GM18520 (cell line): ENCODE data around the gene IFI44.

Experiments used
- ATAC-seq: cut with Tn5 transposase; IDR thresholded peaks from one replicate; pipeline ENCODE4 v1.9.1; 2021; ENCODE audit not compliant: unreplicated experiment

IFI44 gene

GRCh38 chr1:78699813-78700212, 50.2 kb downstream of the IFI44 start:
- ATAC-seq: no peak

GRCh38 chr1:78702426-78702825, 52.8 kb downstream of the IFI44 start:
- ATAC-seq: no peak

DNA sequence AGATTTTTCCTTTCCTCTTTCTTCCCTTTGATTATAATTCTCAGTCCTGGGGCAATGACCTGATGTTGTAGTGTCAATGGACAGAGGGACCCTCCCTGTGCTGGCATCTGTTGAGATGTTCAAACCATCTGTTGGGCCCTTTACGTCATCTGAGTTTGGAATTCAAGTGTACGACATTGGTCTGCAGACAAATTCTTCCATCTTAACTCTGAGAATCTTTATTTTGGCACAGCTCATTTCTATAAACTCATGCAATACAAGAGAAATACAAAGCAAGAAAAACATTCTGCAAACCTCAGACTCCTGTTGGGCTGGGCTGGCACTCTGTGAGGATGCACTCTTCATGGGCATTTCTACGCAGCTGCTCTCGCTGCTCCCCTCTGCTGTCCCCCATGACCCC, 54.2 kb downstream of the IFI44 start:
- no peak for ATAC-seq

- ATAC-seq: no peak
These were observed 62.9 kb downstream of the IFI44 start for GRCh38 chr1:78712467-78713051.

DNA sequence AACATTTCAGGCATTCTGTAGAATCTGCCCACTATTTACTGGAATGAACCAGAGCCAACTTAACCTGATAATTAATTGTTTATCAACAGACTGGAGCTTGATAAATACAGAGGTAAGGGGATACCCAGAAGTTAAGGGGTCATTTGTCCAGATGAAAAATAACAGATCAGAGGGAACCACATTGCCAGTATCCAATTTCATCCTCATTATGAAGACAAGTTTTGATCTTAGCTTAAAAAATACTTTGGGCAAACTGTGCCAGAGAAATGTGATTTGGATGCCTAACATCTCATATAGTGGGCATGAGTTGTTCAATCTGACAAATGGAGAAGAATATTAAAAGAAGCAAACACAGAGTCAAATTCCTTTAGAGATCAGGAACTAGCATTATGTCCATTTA, 63.7 kb downstream of the IFI44 start:
- ATAC-seq: no peak
